ENCODE measurements around the gene STRN3. TPM values are rescaled to one million over a fixed set of nuclear protein-coding genes. Genes with fewer than 3 reads are reported as not detected.
"Not testable (repeated sequence)": the region's sequence is repeated elsewhere in the genome, so short reads cannot be mapped to it uniquely, and the experiment has no call there.

STRN3 gene
- total RNA-seq, 4 donors from 2014 or later: 68.4 to 99.6 (median 77.2) TPM

GRCh38 chr14:30966415-30967363 is 59.5 kb downstream of the STRN3 start:
- WGBS, 2 donors (ENCODE audit: low coverage in 1 of 2): 91% methylated on average over 7 of the region's 15 CpGs; no CpG with 5 or more reads in 1 of the 2 donors
- TF ChIP-seq POLR2AphosphoS5 (IDR thresholded peaks at IDR 0.05) (no peak), POLR2A (IDR thresholded peaks at IDR 0.05) (no peak), EP300 (IDR thresholded peaks at IDR 0.05) (no peak), CTCF (IDR thresholded peaks at IDR 0.05) (no peak)
- Histone ChIP-seq H3K9me3 (peaks cover 0 to 14% (median 0%) of the 10 kb centered on the region in 3 donors), H3K4me3 (no peak overlapping the region), H3K27me3 (no peaks in the 10 kb centered on the region), H3K27ac (no peak overlapping the region), H3K4me1 (peaks cover 0 to 29% (median 0%) of the 10 kb centered on the region in 3 donors), H3K36me3 (peaks cover 0 to 22% of the 10 kb centered on the region in 2 donors)
- ATAC-seq: no peak

GRCh38 chr14:30965861-30966260 is 60.3 kb downstream of the STRN3 start:
- 92 to 100% methylated on average over 4 to 7 of the region's 8 CpGs for WGBS, 2 donors (ENCODE audit: low coverage in 1 of 2)
- peaks cover 0 to 29% (median 0%) of the 10 kb centered on the region in 3 donors for H3K4me1 ChIP-seq
- H3K9me3 ChIP-seq: peaks cover 0 to 14% (median 0%) of the 10 kb centered on the region in 3 donors
- not testable (repeated sequence) for ATAC-seq, H3K27ac ChIP-seq, H3K27me3 ChIP-seq, H3K4me3 ChIP-seq
- H3K36me3 ChIP-seq: peaks cover 0 to 22% of the 10 kb centered on the region in 2 donors

GRCh38 chr14:30962537-30962936 is 63.6 kb downstream of the STRN3 start:
- H3K4me3 ChIP-seq, H3K27ac ChIP-seq, ATAC-seq, H3K27me3 ChIP-seq: not testable (repeated sequence)
- H3K9me3 ChIP-seq: peaks cover 0 to 14% (median 0%) of the 10 kb centered on the region in 3 donors
- WGBS, 2 donors (ENCODE audit: low coverage in 1 of 2): 100% methylated on average over 1 to 2 of the region's 2 CpGs
- peaks cover 0 to 43% (median 4%) of the 10 kb centered on the region in 3 donors for H3K4me1 ChIP-seq
- peaks cover 0 to 22% of the 10 kb centered on the region in 2 donors for H3K36me3 ChIP-seq

- Histone ChIP-seq H3K27ac (no peak overlapping the region), H3K4me1 (peaks cover 0 to 46% (median 4%) of the 10 kb centered on the region in 3 donors), H3K36me3 (peaks cover 0 to 17% of the 10 kb centered on the region in 2 donors), H3K4me3 (no peak overlapping the region), H3K27me3 (no peaks in the 10 kb centered on the region), H3K9me3 (peaks cover 0 to 7% (median 0%) of the 10 kb centered on the region in 3 donors)
- TF ChIP-seq POLR2A (IDR thresholded peaks at IDR 0.05) (no peak), POLR2AphosphoS5 (IDR thresholded peaks at IDR 0.05) (no peak), EP300 (IDR thresholded peaks at IDR 0.05) (no peak), CTCF (IDR thresholded peaks at IDR 0.05) (no peak)
- 83 to 90% methylated on average over 5 of the region's 5 CpGs for WGBS, 2 donors (ENCODE audit: low coverage in 1 of 2)
- no peak for ATAC-seq
Measured at GRCh38 chr14:30961330-30961729, 64.8 kb downstream of the STRN3 start.

- Histone ChIP-seq H3K27me3 (no peaks in the 10 kb centered on the region), H3K4me3 (no peak overlapping the region), H3K27ac (no peak overlapping the region), H3K9me3 (no peaks in the 10 kb centered on the region), H3K36me3 (peaks cover 4 to 12% of the 10 kb centered on the region in 2 donors), H3K4me1 (peaks cover 0 to 46% (median 4%) of the 10 kb centered on the region in 3 donors)
- TF ChIP-seq POLR2AphosphoS5 (IDR thresholded peaks at IDR 0.05): no peak
- no peak for TF ChIP-seq CTCF (IDR thresholded peaks at IDR 0.05)
- no peak for TF ChIP-seq POLR2A (IDR thresholded peaks at IDR 0.05)
- TF ChIP-seq EP300 (IDR thresholded peaks at IDR 0.05): no peak
- ATAC-seq: no peak
- WGBS, 2 donors (ENCODE audit: low coverage in 1 of 2): 84 to 87% methylated on average over 3 of the region's 3 CpGs
Measured at GRCh38 chr14:30960216-30960615, 66.0 kb downstream of the STRN3 start.

Data from gastroesophageal sphincter (tissue), 4 donors.